Globus pallidus (tissue), 1 donor: ENCODE measurements around the gene GP1BB.

ENCODE experiments used
- DNase-seq: peaks from one replicate; pipeline ENCODE4 v3.0.0-alpha.2; 2015; ENCODE audit warnings: low spot score

GP1BB gene

DNA sequence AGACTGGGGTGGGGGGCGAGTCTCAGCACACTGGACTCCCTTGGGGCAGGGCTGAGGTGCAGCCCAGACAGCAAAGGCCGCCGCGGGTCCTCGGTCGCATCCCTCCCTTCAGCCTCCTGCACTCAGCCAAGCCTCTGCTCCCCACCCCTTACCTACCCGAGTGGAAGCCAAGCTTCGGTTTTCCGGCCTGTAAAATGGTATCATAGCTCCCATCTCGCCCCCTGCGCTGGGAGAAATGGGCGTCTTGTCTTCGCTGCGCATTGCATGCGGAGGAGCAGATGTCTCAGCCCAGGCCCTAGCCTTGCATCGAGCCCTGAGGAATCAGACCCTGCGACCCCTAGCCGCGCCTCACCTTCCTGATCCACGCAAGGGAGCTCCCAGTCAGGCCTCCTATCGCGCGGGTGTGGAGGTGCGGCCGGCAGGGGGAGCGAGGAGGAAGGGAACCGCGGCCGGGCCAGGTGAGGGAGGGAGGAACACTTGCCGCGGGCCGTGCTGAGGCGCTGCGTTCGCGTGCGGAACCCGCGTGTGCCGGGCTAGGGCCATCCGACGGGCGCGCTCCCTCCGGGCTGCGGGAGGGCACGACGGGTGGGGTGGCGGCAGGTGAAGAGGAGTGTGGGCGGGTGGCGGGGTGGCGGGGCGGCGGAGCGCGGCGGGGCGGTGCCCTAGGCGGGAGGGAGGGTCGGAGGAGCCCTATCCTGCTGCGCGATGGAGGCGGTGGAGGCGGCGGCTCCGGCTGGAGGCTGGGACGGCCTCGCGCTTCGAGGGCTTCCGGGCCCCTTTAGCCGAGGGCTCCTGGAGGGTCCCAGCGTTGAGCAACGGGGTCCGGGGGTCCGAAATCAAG is 33.2 kb downstream of the GP1BB start:
- DNase-seq, result no peak

DNA sequence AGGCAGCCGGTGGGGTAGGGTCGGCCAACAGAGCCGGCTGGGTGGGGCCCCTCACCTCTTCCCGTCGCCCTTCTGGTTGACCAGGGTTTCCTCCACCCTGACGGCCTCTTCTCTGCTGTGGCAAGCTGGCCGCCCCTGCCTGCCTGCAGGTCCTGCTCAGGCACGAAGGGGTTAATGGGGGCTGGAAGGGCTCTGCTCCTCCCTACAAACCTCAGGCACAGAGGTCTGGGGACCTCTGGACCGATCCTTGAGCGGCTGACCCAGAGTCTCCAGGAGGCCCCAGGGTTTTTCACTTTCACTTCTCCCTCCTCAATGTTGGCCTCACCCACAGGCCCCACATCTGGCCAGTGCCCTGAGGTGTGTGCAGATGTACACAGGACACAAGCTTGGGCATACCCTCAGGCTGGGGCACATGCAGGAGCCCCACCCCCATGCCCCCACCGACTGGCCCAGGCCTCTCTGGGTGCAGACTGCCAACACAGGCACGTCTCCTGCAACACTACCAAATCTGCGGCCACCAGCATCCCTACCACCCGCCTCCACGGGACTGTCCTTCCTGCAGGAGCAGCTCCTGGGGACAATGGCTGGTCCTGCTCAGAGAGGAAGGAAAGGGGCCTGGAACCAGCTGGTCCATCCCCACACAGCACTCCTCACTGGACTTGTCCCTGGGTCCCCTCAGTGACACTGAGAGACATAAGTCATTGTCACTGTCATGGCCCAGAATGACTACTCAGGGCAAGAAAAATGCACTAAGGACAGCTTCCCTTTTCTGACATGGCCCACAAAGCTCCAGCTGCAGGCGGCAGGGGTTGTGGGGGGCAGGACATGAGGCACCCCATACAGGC is 34.0 kb downstream of the GP1BB start:
- DNase-seq, result no peak

DNA sequence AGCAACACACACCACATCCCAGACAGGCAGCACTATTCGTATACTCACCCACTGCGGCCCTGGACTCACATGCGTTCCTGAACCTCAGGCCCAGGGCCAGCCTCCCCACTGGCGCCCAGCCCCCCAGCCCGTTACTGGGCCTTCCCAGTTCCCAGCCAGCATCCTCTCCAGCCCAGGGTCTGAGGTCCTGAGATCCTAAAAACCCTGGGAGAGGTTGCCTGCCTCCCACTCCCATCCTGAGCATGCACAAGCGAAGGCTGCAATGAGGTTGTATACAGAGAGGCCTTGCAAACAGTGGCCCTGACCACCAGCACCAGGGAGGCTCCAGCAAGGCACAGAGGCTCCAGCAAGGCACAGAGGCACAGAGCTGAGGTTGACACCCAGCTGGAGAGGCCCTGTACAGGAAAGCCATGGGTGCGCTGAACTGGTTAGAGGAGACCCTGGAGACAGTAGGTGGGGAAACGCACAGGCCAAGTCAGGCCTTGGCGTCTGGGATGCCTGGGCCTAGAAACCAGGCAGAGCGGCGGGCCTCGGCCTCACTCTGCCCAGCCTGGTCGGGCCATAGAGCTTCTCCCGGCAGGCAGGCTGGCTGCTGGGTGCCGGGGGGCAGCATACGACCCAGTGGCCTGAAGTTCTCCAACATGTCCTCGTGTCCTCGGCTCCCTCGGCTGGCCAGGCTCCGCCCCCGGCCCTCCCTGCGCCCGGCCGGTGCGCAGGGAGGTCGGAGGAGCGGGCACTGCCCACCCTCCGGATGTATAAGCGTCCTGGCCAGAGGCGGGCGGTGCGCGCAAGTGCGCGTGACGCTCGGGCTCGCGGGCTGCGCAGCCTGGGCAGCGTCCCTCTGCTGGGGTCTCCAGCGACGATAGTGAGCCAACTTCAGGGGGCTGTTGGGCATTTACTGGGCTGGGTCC is 34.9 kb downstream of the GP1BB start:
- no peak for DNase-seq

DNA sequence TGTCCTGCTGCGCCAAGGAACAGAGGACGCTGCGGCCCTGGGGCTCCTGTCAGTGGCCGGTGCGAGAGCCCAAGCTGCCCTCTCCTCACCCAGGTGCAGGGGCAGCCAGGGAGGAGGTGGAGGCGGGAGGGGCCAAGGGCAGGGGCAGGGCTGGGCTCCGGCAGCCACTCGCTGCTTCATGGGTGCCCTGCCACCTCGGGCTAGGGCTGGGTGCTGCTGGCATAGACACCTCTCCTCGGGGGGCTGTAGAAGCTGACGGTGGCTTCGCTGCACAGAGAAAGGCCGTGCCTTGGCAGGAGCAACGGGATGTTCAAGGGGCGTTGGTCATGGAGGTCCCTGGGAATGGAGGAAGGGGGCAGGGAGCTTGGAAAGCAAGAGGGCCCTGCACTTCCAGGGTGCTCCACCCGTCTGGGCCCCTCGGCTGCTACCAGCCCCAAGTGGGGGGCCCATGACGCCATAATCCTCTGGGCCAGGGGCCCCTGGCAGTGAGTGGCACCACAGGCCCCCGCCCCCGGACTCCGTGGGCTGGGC is 35.6 kb downstream of the GP1BB start:
- no peak for DNase-seq

DNA sequence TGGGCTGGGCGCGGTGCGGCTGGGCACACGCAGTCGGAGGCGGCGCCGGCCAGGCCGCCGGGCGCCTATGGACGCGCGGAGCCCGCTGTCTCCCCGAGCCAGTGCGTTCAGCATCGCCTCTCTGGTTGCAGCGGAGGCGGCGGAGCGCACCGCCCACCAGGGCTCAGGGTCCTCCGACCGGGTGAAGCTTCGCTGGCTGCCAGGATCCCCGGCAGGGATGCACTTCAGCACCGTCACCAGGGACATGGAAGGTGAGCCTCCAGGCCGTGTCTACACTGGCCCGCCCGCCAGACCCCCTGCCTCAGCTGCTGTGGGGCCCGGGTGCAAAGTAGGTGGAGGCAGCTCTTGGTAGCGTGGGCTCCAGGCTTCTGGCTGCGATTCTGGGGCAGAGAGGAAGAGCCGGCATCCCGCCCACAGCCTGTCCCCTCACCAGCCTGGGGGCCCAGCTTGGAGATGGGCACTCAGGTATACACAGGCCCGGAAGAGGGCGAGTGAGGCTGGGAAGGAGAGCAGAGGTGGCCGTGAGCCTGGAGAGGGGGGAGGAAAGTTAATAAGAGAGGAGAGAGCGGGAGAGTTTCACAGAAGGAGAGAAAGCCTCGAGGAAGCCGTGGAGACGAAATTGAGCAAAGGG is 36.2 kb downstream of the GP1BB start:
- DNase-seq, result no peak

DNA sequence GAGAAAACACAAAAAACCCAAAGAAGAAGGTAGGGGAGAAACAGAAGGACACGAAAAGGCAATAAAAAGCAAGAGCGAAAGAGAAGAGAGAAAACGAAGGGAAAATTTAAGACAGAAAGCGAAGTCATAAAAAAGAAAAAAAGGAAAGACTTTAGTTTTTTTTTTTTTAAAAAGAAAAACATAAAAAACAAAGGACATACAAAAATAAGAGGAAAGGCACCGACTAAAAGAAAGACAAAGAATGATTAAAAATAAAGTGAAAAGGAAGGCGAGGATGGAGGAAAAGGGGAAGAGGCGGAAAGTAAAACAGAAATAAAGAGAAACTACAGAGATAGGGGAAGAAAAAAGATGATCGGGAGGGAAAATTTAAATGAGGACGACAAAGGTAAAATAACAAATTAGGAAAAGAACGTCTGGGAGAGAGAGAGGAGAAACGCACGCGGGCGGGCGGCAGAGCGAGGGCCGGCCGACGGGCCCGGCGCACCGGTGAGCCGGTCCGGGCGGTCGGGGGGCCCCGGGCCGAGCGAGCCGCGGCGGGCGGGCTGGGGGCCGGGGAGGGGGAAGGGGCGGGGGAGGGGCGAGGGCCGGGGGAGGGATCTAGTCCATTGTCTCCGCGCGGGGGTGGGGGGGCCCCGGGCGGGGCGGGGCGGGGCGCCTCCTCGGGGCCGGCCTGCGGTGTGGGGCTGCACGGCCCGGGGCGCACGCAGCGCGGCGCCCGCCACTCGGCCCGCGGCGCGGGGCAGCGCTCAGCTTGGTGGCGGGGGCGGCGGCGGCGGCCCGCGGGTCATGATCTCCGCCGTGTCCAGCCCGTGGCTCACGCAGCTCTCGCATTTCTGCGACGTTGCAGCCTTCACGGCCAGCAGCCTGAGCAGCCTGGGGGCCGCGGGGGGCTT is 37.0 kb downstream of the GP1BB start, which contains the start of gene TBX1:
TBX1 (plus strand) TSS at position 721 of the 893 bp plus-strand sequence; CDS start at position 787, 66 bp downstream.
- no peak for DNase-seq

DNA sequence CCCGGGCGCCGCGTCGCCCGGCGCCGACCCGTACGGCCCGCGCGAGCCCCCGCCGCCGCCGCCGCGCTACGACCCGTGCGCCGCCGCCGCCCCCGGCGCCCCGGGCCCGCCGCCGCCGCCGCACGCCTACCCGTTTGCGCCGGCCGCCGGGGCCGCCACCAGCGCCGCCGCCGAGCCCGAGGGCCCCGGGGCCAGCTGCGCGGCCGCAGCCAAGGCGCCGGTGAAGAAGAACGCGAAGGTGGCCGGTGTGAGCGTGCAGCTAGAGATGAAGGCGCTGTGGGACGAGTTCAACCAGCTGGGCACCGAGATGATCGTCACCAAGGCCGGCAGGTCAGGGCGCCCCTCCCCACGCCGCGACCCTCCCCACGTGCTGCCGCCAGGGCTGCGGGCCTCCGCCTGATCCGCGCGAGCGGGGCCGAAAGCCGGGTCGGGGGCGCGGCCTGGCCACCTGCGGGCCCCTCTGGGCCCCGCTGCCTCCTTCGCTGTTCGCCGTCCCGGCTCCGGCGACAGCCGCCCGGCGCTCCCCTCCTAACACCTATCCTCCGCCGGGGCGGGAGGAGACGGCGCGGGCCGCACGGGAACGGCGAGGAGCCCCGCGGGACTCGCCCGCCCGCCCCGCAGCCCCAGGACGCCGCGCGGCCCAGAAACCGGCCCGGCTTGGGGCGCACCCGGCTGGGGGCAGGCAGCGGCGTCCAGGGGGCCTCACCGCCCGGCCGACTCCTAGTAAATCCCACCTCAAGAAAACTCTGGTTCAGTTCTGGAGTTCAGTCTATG is 37.8 kb downstream of the GP1BB start:
- no peak for DNase-seq

DNA sequence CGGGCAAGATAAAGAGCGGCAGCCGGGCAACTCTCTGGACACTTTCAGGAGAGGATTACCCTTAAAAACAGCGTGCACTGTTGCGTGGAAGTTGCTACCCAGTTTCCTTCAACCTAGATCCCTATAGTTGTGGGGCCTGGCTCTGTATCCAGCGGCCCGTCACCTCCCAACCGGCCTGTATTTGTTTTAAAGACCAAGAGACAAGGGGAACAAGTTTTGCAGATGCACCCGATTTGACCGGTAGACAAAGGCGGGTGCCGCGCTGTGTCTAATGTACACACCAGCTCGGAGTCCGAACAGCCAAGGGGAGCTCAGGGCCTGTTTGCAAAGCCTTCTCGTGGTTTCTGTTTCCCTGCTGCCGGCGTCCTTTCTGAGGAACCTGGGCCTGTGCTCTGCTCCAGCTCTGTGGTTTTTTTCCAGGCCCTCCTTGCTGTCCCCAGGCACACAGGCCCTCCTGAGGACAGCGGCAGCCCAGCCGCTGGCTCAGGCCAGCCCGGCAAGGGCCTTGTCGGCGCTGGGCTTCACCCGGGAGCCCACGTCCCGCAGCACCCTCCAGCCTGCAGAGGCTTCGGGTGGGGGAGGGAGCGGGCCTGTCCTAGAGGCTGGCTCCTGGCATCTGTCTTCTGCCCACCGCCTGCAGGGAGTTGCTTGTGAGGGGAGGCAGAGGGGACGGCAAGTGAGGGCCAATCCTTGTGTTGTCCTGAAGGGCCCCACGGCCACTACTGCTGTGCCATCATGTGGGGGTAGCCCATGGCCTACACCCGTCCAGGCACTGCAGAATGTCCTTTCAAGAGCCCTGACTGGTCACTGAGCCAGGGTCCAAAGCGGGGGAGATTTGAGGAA is 38.6 kb downstream of the GP1BB start:
- DNase-seq, result no peak

DNA sequence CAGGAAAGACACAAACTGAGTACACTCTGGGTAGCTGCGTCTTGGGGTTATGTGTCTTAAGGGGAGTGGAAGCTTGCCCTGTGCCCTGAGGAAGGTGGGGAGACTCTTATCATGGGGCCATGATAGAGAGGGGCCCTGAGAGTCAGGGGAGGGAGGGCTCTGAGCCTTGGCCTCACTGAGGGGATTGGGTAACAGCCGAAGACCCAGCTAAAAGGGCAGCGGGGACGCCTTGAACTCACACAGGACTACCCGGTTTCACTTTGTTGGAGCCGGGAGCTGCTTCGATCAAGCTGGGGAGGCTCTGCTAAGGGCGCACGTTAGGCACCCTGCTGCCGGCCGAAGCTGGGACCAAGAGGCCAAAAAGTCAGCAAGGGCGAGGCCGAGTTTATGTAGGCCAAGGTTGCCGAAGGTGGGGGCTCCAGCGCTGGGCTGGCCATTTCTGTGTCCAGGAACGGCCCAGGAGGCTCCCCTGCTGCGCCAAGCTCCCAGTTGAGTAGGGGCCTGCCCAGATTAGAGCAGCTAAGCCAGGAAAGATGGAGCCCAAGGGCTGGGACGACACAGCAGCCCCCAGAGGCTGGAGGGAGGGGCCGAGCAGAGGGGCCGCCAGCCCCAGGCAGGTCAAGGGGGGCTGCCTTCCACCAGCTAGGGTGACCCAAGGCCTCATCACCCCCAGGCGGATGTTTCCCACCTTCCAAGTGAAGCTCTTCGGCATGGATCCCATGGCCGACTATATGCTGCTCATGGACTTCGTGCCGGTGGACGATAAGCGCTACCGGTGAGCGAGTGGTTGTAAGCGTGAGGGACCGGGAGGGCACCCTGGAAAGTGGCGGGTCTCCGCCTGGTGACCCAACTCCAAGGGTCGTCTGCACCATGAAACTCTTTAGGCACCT is 39.5 kb downstream of the GP1BB start:
- no peak for DNase-seq

DNA sequence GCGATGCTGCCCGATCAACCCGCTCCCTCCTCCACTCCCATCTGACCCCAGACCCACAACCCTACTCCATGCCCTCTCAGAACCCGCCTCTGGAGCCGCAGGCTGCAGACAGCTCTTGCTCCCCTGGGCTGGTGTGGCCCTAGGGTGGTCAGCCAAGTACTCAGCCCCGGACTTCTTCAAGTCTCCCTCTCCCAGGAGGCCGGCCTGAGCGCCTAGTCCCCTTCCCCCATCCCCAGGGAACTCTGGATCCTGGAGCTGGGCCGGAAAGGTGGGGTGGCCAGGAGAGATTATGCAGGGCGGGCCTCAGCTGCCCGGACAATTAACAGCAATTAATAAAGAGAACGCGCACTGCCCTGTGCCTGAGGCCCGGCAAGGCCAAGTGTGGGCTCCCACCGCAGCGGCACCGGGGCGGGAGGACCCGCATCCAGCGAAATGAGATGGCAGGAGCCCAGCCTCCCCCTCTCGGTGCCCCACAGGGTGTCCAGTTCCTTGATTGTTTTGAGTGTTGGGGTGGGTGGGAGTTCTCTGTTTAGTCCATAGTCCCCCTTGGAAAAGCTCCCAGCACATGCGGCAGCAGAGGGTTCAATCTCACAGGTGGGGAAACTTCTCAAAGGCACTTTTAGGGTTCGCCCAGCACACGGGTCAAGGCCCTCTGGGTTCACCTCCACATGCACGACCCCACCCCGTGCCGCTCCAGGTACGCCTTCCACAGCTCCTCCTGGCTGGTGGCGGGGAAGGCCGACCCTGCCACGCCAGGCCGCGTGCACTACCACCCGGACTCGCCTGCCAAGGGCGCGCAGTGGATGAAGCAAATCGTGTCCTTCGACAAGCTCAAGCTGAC is 40.3 kb downstream of the GP1BB start:
- DNase-seq, result no peak

DNA sequence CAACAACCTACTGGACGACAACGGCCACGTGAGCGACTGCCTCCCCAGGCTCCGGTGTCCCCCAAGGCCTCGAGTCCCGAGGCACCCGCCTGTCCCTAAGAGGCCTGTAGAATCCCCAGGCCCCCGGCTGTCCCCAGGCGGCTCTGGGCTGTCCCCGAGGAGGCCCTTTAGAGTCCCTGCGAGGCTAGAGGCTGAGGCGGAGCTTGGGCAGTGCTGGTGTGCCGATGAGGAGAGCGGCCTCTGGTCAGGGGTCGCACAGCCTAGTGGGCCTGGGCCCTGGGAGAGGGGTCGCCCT is 40.9 kb downstream of the GP1BB start:
- no peak for DNase-seq

DNA sequence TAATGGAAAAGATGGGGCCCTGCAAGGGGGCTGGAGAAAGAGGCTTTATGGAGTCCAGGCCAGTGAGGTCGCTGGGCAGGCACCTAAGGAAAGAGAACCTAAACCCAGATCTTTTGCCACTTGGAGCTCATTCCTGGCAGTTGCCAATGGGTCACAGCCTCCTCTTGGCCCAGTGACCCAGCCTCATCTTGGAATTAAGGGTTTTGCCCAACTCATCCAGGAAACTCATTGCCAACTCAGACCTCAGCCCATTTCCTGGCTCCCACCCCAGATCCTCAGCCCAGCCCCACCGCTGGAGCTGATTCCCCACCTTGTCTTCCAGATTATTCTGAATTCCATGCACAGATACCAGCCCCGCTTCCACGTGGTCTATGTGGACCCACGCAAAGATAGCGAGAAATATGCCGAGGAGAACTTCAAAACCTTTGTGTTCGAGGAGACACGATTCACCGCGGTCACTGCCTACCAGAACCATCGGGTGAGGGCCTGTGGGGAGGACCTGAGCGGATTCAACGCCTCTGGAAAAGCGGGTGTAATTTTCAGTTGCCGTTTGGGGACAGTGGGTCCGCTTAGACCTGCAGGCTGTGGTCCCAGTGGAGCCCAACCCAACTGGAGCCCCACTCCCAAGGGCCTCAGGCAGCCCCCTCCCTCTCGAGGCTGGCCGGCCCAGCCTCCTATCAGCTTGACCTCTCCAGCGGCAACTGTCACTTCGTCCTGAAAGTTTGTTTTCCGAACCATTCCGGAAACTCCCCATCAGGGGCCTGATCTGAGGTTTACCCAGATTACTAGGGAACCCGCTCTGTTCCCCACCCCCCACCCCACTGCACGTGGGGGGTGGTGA is 41.5 kb downstream of the GP1BB start:
- DNase-seq, result no peak

DNA sequence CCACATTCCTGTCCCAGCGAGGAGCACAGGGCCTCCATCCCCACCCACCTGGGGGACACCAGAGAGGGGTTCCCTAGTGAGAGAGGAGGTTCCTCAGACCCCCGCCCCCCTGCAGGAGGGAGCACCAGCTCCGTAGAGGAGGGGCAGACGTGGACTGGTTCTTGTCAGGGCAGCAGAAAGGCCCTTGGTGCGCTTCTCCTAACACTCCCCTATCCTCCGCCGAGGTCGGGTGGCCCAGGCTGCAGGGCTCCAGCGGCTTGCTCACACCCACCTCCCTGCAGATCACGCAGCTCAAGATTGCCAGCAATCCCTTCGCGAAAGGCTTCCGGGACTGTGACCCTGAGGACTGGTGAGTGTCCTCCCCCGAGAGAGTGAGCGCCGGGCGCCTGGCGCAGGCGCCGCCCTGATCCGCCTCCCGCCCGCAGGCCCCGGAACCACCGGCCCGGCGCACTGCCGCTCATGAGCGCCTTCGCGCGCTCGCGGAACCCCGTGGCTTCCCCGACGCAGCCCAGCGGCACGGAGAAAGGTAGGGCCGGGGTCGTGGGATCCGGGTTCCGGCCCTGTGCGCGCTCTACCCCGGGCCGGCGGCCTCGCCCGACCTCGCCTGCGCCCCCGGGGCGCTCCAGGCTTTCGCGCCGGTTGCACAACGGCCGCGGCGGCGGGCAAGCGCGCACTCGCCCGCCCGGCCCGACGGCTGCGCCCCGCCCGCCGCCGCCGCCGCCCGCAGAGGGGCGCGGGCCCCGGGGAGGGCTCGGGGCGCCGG is 42.3 kb downstream of the GP1BB start:
- no peak for DNase-seq

DNA sequence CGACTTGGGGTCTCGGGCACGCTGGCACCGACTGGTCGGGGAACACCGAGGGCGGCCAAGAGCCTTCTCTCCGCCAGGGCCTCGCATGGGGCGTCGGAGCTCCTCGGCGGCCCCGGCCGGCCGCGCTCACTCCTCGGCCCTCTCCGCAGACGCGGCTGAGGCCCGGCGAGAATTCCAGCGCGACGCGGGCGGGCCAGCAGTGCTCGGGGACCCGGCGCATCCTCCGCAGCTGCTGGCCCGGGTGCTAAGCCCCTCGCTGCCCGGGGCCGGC is 42.8 kb downstream of the GP1BB start:
- DNase-seq, result no peak
